HCT116 (cell line): Measurements from ENCODE around the gene TNIK. TPM values are rescaled to one million over a fixed set of nuclear protein-coding genes. Genes with fewer than 3 reads are reported as not detected.

Experiments
- ATAC-seq: fragments of 200-7000 bp; cut with Tn5 transposase; 2 replicates; pipeline ENCODE4 v1.9.1; 2020; ENCODE audit warnings: mild to moderate bottlenecking, moderate library complexity
- BruUV-seq: library from RNA; stranded (reverse); fragments of 400-500 nt; replicated peaks from 2 replicates; lab custom pipeline; 2021; lab: Mats Ljungman, UMichigan
- CTCF ChIA-PET: fragments of 300-600 bp; sonication (Branson Sonifier 250); formaldehyde crosslinking; loops from one replicate; lab custom pipeline; 2021; ENCODE audit warnings: antibody characterized with exemption; lab: Charles Lee
- POLR2A ChIA-PET: fragments of 300-600, 350-600 bp; sonication (Branson Sonifier 250); formaldehyde crosslinking; loops from one replicate; lab custom pipeline; 2021; ENCODE audit warnings: antibody characterized with exemption; lab: Charles Lee
- RAD21 ChIA-PET, 2 experiments: fragments of 300-600 bp; sonication (Branson Sonifier 250); formaldehyde crosslinking; loops; one replicate each; lab custom pipeline; 2023; ENCODE audit warnings: low total read pairs in 2 of 2; ENCODE audit not compliant: uncharacterized antibody in 2 of 2, unreplicated experiment in 2 of 2, low non-redundant PET in 1 of 2; lab: Charles Lee
- DNase-seq: peaks from one replicate; pipeline ENCODE4 v3.0.0-alpha.2; 2010; ENCODE audit warnings: low read depth, low spot score
- H2AFZ ChIP-seq: fragments of 200-600 bp; shearing (Covaris generic), sonication (generic); 2 replicates; pipeline ENCODE4 v1.6.1; 2017; ENCODE audit warnings: low read depth, mixed run types, mixed read lengths, antibody characterized with exemption, low read length; ENCODE audit not compliant: poor library complexity, severe bottlenecking
- H3K27ac ChIP-seq: 2 replicates; pipeline ENCODE4 v1.5.1; 2012; ENCODE audit warnings: low read depth, low read length
- H3K27me3 ChIP-seq: fragments of 200-600 bp; sonication (generic); 2 replicates; pipeline ENCODE4 v1.6.1; 2016; ENCODE audit warnings: mixed run types, low read length, mixed read lengths; ENCODE audit not compliant: insufficient read depth
- H3K36me3 ChIP-seq, 2 experiments: fragments of 200-500 bp in 1 of 2; fragments of 200-600 bp in 1 of 2; sonication (Bioruptor generic) in 1 of 2; sonication (generic) in 1 of 2; 2 replicates each; pipeline versions ENCODE4 v1.5.1 to v1.6.1; 2014 to 2016; ENCODE audit warnings: low read length in 2 of 2, inconsistent platforms in 1 of 2, mixed read lengths in 1 of 2, mixed run types in 1 of 2; ENCODE audit not compliant: insufficient read depth in 2 of 2, control insufficient read depth in 1 of 2
- H3K4me1 ChIP-seq, 2 experiments: fragments of 200-600 bp in 1 of 2; sonication (generic) in 1 of 2; 2 replicates each; pipeline versions ENCODE4 v1.5.1 to v1.6.1; 2012 to 2017; ENCODE audit warnings: low read length in 2 of 2, inconsistent platforms in 1 of 2, mild to moderate bottlenecking in 1 of 2, mixed read lengths in 1 of 2, mixed run types in 1 of 2, moderate library complexity in 1 of 2; ENCODE audit not compliant: insufficient read depth in 2 of 2, control insufficient read depth in 1 of 2
- H3K4me2 ChIP-seq: fragments of 200-600 bp; sonication (generic); 2 replicates; pipeline ENCODE4 v1.6.1; 2017; ENCODE audit warnings: mixed run types, low read length, mixed read lengths
- H3K4me3 ChIP-seq, 2 experiments: fragments of 200-600 bp in 1 of 2; sonication (generic) in 1 of 2; replicated peaks in 1 of 2; 2 replicates each; pipeline ENCODE4 v1.5.1; 2011 to 2016; ENCODE audit warnings: low read length in 2 of 2, control low read depth in 1 of 2, low read depth in 1 of 2, mild to moderate bottlenecking in 1 of 2, mixed read lengths in 1 of 2, mixed run types in 1 of 2
- H3K79me2 ChIP-seq: fragments of 200-600 bp; sonication (generic); 2 replicates; pipeline ENCODE4 v1.6.1; 2017; ENCODE audit warnings: mild to moderate bottlenecking, mixed run types, low read length, moderate library complexity, mixed read lengths; ENCODE audit not compliant: insufficient read depth
- H3K9ac ChIP-seq: fragments of 200-600 bp; sonication (generic); 2 replicates; pipeline ENCODE4 v1.6.1; 2016; ENCODE audit warnings: low read length, mixed read lengths
- H3K9me2 ChIP-seq: fragments of 200-600 bp; sonication (generic), shearing (Covaris generic); 2 replicates; pipeline ENCODE4 v1.6.1; 2017; ENCODE audit warnings: mixed run types, mild to moderate bottlenecking, moderate library complexity; ENCODE audit not compliant: insufficient read depth
- H3K9me3 ChIP-seq, 2 experiments: fragments of 200-500 bp in 1 of 2; fragments of 200-600 bp in 1 of 2; sonication (Bioruptor generic) in 1 of 2; sonication (generic) in 1 of 2; 2 replicates each; pipeline ENCODE4 v1.6.1; 2014 to 2017; ENCODE audit warnings: low read length in 2 of 2, mixed read lengths in 2 of 2, inconsistent platforms in 1 of 2, low read depth in 1 of 2, mild to moderate bottlenecking in 1 of 2, mixed run types in 1 of 2, moderate library complexity in 1 of 2; ENCODE audit not compliant: control insufficient read depth in 1 of 2, insufficient read depth in 1 of 2
- H4K20me1 ChIP-seq: fragments of 200-600 bp; sonication (generic), shearing (Covaris generic); 2 replicates; pipeline ENCODE4 v1.6.1; 2017; ENCODE audit warnings: mixed run types, mild to moderate bottlenecking, moderate library complexity; ENCODE audit not compliant: insufficient read depth
- ATF3 ChIP-seq: IDR thresholded peaks from 2 replicates; pipeline ENCODE4 v1.6.1; 2012
- CBX3 ChIP-seq: IDR thresholded peaks from 2 replicates; pipeline ENCODE4 v1.6.1; 2012; ENCODE audit warnings: low read depth
- CTCF ChIP-seq, 3 experiments: fragments of 200-600 bp in 1 of 3; sonication (generic) in 1 of 3; IDR thresholded peaks in 2 of 3; conservative IDR thresholded peaks in 1 of 3; 2 replicates each; pipeline ENCODE4 v1.5.1; 2012 to 2017; ENCODE audit warnings: low read depth in 2 of 3, low read length in 2 of 3, antibody characterized with exemption in 1 of 3, borderline replicate concordance in 1 of 3, control low read depth in 1 of 3, mild to moderate bottlenecking in 1 of 3, mixed read lengths in 1 of 3, mixed run types in 1 of 3, moderate library complexity in 1 of 3; ENCODE audit not compliant: insufficient read depth in 1 of 3
- EGR1 ChIP-seq: IDR thresholded peaks from 2 replicates; pipeline ENCODE4 v1.6.1; 2012; ENCODE audit warnings: low read depth
- ELF1 ChIP-seq: IDR thresholded peaks from 2 replicates; pipeline ENCODE4 v1.6.1; 2012; ENCODE audit warnings: low read depth, borderline replicate concordance
- EZH2 ChIP-seq: fragments of 200-600 bp; sonication (generic); IDR thresholded peaks from 2 replicates; pipeline ENCODE4 v1.6.1; 2017; ENCODE audit warnings: antibody characterized with exemption, mixed run types
- EZH2phosphoT487 ChIP-seq: fragments of 200-600 bp; IDR thresholded peaks from 2 replicates; pipeline ENCODE4 v1.6.1; 2018; ENCODE audit warnings: antibody characterized with exemption, borderline replicate concordance
- FOSL1 ChIP-seq: IDR thresholded peaks from 2 replicates; pipeline ENCODE4 v1.6.1; 2012; ENCODE audit warnings: low read depth
- MAX ChIP-seq: IDR thresholded peaks from 2 replicates; pipeline ENCODE4 v1.6.1; 2012
- POLR2A ChIP-seq: IDR thresholded peaks from 2 replicates; pipeline ENCODE4 v1.7.0; 2011; ENCODE audit warnings: borderline replicate concordance; ENCODE audit not compliant: insufficient read depth, insufficient read length; ENCODE audit errors: extremely low read depth
- POLR2AphosphoS5 ChIP-seq: IDR thresholded peaks from 2 replicates; pipeline ENCODE4 v1.6.1; 2011; ENCODE audit warnings: mild to moderate bottlenecking, low read depth, low read length, moderate library complexity
- RAD21 ChIP-seq: IDR thresholded peaks from 2 replicates; pipeline ENCODE4 v1.6.1; 2012; ENCODE audit warnings: low read depth, mild to moderate bottlenecking
- SRF ChIP-seq: IDR thresholded peaks from 2 replicates; pipeline ENCODE4 v1.6.1; 2012; ENCODE audit warnings: low read depth
- TCF7L2 ChIP-seq: IDR thresholded peaks from 2 replicates; pipeline ENCODE4 v1.7.0; 2011; ENCODE audit warnings: borderline replicate concordance, inconsistent platforms; ENCODE audit not compliant: insufficient read depth, insufficient read length; ENCODE audit errors: extremely low read depth
- YY1 ChIP-seq: IDR thresholded peaks from 2 replicates; pipeline ENCODE4 v1.6.1; 2011; ENCODE audit warnings: low read length, low read depth, moderate library complexity, mild to moderate bottlenecking; ENCODE audit not compliant: insufficient replicate concordance; ENCODE audit errors: extremely low read depth
- ZFX ChIP-seq: fragments of 450-650 bp; IDR thresholded peaks from 2 replicates; pipeline ENCODE4 v1.6.1; 2017
- ZNF274 ChIP-seq: fragments of 200-500 bp; sonication (Bioruptor generic); IDR thresholded peaks from 2 replicates; pipeline ENCODE4 v1.6.1; 2014; ENCODE audit warnings: mild to moderate bottlenecking, low read depth, low read length, inconsistent platforms
- intact Hi-C: fragments of 100-400 bp; cut with micrococcal nuclease; formaldehyde crosslinking; loops from 2 replicates; pipeline ENCODE4 v1.10.0; 2022
- total RNA-seq: library from RNA; stranded (reverse); gene quantifications from one replicate; pipeline ENCODE4 v1.2.1, GENCODE V29; 2021; ENCODE audit not compliant: unreplicated experiment

The TNIK gene
- total RNA-seq, 1 experiment from 2014 or later: 24.1 TPM

- ChIA-PET RAD21 (no interaction called here), POLR2A (interaction anchor here (0.6 kb wide), 1 partner anchor 434 kb away, joined by 3 read pairs; no protein-coding TSS in a partner anchor), CTCF (no interaction called here)
- Histone ChIP-seq H3K9me3 (no peaks in the 10 kb centered on the region), H2AFZ (no peak overlapping the region), H3K36me3 (no peaks in the 10 kb centered on the region), H3K79me2 (no peaks in the 10 kb centered on the region), H3K9me2 (no peaks in the 10 kb centered on the region), H4K20me1 (no peaks in the 10 kb centered on the region), H3K4me1 (peaks cover 6 to 15% of the 10 kb centered on the region in 2 experiments; a peak in 3 of 4 replicates), H3K27me3 (no peaks in the 10 kb centered on the region), H3K9ac (no peak overlapping the region), H3K4me2 (no peak overlapping the region), H3K4me3 (no peak overlapping the region), H3K27ac (no peak overlapping the region)
- ATAC-seq (no peak), DNase-seq (no peak)
- TF ChIP-seq ELF1 (no peak), CTCF (IDR thresholded peaks at IDR 0.05 in 2 of 3, conservative IDR thresholded peaks at IDR 0.05 in 1 of 3; ENCODE audit: borderline replicate concordance in 1 of 3, insufficient read depth in 1 of 3, low read depth in 2 of 3, low read length in 2 of 3) (no peak), RAD21 (no peak), ATF3 (no peak), FOSL1 (no peak), YY1 (no peak), MAX (no peak), EGR1 (no peak), POLR2A (no peak), SRF (no peak), TCF7L2 (no peak), EZH2 (no peak), CBX3 (no peak), ZFX (no peak), POLR2AphosphoS5 (no peak), ZNF274 (no peak), EZH2phosphoT487 (no peak)
- BruUV-seq: no TSS peak
- intact Hi-C loops: no loop called here
Measured at GRCh38 chr3:171444001-171444690, 16.1 kb downstream of the TNIK start.
